H1 (cell line): ENCODE results near the gene PPM1F. TPM values are rescaled to one million over a fixed set of nuclear protein-coding genes. Genes with fewer than 3 reads are reported as not detected.

Source experiments
- CTCF ChIA-PET: fragments of 300-600 bp; sonication (Branson Sonifier 250); formaldehyde crosslinking; loops from one replicate; lab custom pipeline; 2021; ENCODE audit not compliant: partially characterized antibody; lab: Charles Lee
- POLR2A ChIA-PET: fragments of 300-600 bp; sonication (Branson Sonifier 250); formaldehyde crosslinking; loops from one replicate; lab custom pipeline; 2021; ENCODE audit warnings: inconsistent platforms; ENCODE audit not compliant: partially characterized antibody; lab: Charles Lee
- DNase-seq, 2 experiments: peaks; one replicate each; pipeline versions ENCODE4 v3.0.0 to v3.0.0-alpha.2; 2010 to 2022; ENCODE audit warnings: low spot score in 2 of 2, low read depth in 1 of 2, mixed read lengths in 1 of 2
- FAIRE-seq: peaks from 2 replicates; lab custom pipeline; 2011; peaks lifted over from hg19 to GRCh38; lab: Jason Lieb, UNC
- H2AFZ ChIP-seq: 2 replicates; pipeline ENCODE4 v1.8.1; 2012; ENCODE audit warnings: low read length, inconsistent platforms
- H2AK5ac ChIP-seq: 2 replicates; pipeline ENCODE4 v1.6.1; 2013; ENCODE audit warnings: low read depth, low read length
- H2BK120ac ChIP-seq: replicated peaks from 2 replicates; pipeline ENCODE3; 2013; ENCODE audit warnings: low read depth, low read length, inconsistent platforms
- H2BK12ac ChIP-seq: 2 replicates; pipeline ENCODE4 v1.6.1; 2013; ENCODE audit warnings: low read depth, low read length
- H2BK15ac ChIP-seq: 2 replicates; pipeline ENCODE4 v1.6.1; 2013; ENCODE audit warnings: low read length
- H2BK20ac ChIP-seq: 2 replicates; pipeline ENCODE4 v1.6.1; 2013; ENCODE audit warnings: low read length
- H2BK5ac ChIP-seq: 2 replicates; pipeline ENCODE4 v1.6.1; 2013; ENCODE audit warnings: low read depth, low read length
- H3K14ac ChIP-seq: 2 replicates; pipeline ENCODE4 v1.6.1; 2013; ENCODE audit warnings: inconsistent platforms; ENCODE audit not compliant: insufficient read length
- H3K18ac ChIP-seq: 2 replicates; pipeline ENCODE4 v1.6.1; 2013; ENCODE audit warnings: low read length; ENCODE audit errors: extremely low read depth
- H3K23ac ChIP-seq: 2 replicates; pipeline ENCODE4 v1.6.1; 2013; ENCODE audit warnings: inconsistent platforms; ENCODE audit not compliant: insufficient read length
- H3K23me2 ChIP-seq: 2 replicates; pipeline ENCODE4 v1.6.1; 2013; ENCODE audit warnings: low read depth, low read length
- H3K27ac ChIP-seq: 2 replicates; pipeline ENCODE4 v1.6.1; 2011; ENCODE audit warnings: low read depth, low read length, inconsistent platforms
- H3K27me3 ChIP-seq, 4 experiments: replicated peaks in 1 of 4; 1 replicate in 1 of 4; 2 replicates in 3 of 4; pipeline versions ENCODE4 v1.6.1 to v1.8.1; 2011 to 2013; ENCODE audit warnings: low read length in 3 of 4, mild to moderate bottlenecking in 3 of 4, inconsistent platforms in 2 of 4, mixed read lengths in 2 of 4, moderate library complexity in 1 of 4; ENCODE audit not compliant: control insufficient read depth in 3 of 4, insufficient read depth in 3 of 4; ENCODE audit errors: extremely low read depth in 1 of 4
- H3K36me3 ChIP-seq, 4 experiments: 2 replicates each; pipeline versions ENCODE4 v1.6.1 to v1.8.1; 2011 to 2013; ENCODE audit warnings: mild to moderate bottlenecking in 4 of 4, low read length in 3 of 4, moderate library complexity in 2 of 4, control low read depth in 1 of 4, inconsistent platforms in 1 of 4; ENCODE audit not compliant: insufficient read depth in 4 of 4, control insufficient read depth in 2 of 4
- H3K4ac ChIP-seq: replicated peaks from 2 replicates; pipeline ENCODE3; 2013; ENCODE audit warnings: low read length, low read depth, mixed read lengths, inconsistent platforms; ENCODE audit not compliant: insufficient read length
- H3K4me1 ChIP-seq, 4 experiments: replicated peaks in 1 of 4; 1 replicate in 1 of 4; 2 replicates in 3 of 4; pipeline versions ENCODE4 v1.6.1 to v1.8.1; 2011 to 2013; ENCODE audit warnings: low read length in 3 of 4, inconsistent platforms in 2 of 4, mixed read lengths in 1 of 4; ENCODE audit not compliant: insufficient read depth in 4 of 4, control insufficient read depth in 3 of 4
- H3K4me2 ChIP-seq, 2 experiments: 2 replicates each; pipeline versions ENCODE4 v1.6.1 to v1.8.1; 2011 to 2013; ENCODE audit warnings: low read depth in 2 of 2, low read length in 2 of 2, control low read depth in 1 of 2, inconsistent platforms in 1 of 2, mild to moderate bottlenecking in 1 of 2; ENCODE audit not compliant: insufficient read depth in 1 of 2
- H3K4me3 ChIP-seq, 4 experiments: fragments of 200-600, 300-600 bp in 1 of 4; sonication (generic), shearing (Covaris generic), sonication (Bioruptor Twin) in 1 of 4; 2 replicates each; pipeline versions ENCODE4 v1.5.1 to v1.8.1; 2011 to 2016; ENCODE audit warnings: low read length in 4 of 4, low read depth in 3 of 4, control low read depth in 2 of 4, inconsistent platforms in 2 of 4, mild to moderate bottlenecking in 2 of 4, mixed read lengths in 1 of 4, moderate library complexity in 1 of 4; ENCODE audit not compliant: insufficient read depth in 2 of 4; ENCODE audit errors: extremely low read depth in 1 of 4
- H3K56ac ChIP-seq: replicated peaks from 2 replicates; pipeline ENCODE3; 2013; ENCODE audit warnings: low read depth, mild to moderate bottlenecking, mixed read lengths, low read length, inconsistent platforms; ENCODE audit not compliant: insufficient read length
- H3K79me1 ChIP-seq: 2 replicates; pipeline ENCODE4 v1.6.1; 2013; ENCODE audit warnings: low read depth, low read length, control low read depth
- H3K79me2 ChIP-seq, 2 experiments: 2 replicates each; pipeline versions ENCODE4 v1.6.1 to v1.8.1; 2012 to 2013; ENCODE audit warnings: low read length in 2 of 2, mild to moderate bottlenecking in 2 of 2, inconsistent platforms in 1 of 2; ENCODE audit not compliant: insufficient read depth in 2 of 2, control insufficient read depth in 1 of 2
- H3K9ac ChIP-seq, 4 experiments: replicated peaks in 1 of 4; 1 replicate in 1 of 4; 2 replicates in 3 of 4; pipeline versions ENCODE4 v1.6.1 to v1.8.1; 2011 to 2013; ENCODE audit warnings: low read depth in 3 of 4, low read length in 3 of 4, control low read depth in 2 of 4, mild to moderate bottlenecking in 2 of 4, moderate library complexity in 2 of 4, inconsistent platforms in 1 of 4; ENCODE audit errors: extremely low read depth in 1 of 4
- H3K9me3 ChIP-seq, 2 experiments: 2 replicates each; pipeline versions ENCODE4 v1.6.1 to v1.8.1; 2012 to 2013; ENCODE audit warnings: mild to moderate bottlenecking in 2 of 2, moderate library complexity in 2 of 2, control low read depth in 1 of 2, inconsistent platforms in 1 of 2, low read depth in 1 of 2, low read length in 1 of 2, mixed read lengths in 1 of 2; ENCODE audit not compliant: insufficient read depth in 2 of 2
- H4K20me1 ChIP-seq, 2 experiments: replicated peaks in 1 of 2; 2 replicates each; pipeline versions ENCODE3 to v1.8.1; 2011 to 2013; ENCODE audit warnings: inconsistent platforms in 2 of 2, low read length in 2 of 2, mild to moderate bottlenecking in 1 of 2; ENCODE audit not compliant: insufficient read depth in 2 of 2, control insufficient read depth in 1 of 2
- H4K5ac ChIP-seq: 2 replicates; pipeline ENCODE4 v1.6.1; 2013; ENCODE audit warnings: low read length, low read depth, mixed read lengths, inconsistent platforms; ENCODE audit not compliant: insufficient read length
- H4K8ac ChIP-seq: 2 replicates; pipeline ENCODE4 v1.8.0; 2013; ENCODE audit warnings: mild to moderate bottlenecking, moderate library complexity, low read length, inconsistent platforms; ENCODE audit not compliant: insufficient read depth; ENCODE audit errors: extremely low read depth
- H4K91ac ChIP-seq: replicated peaks from 2 replicates; pipeline ENCODE3; 2013; ENCODE audit warnings: low read length, mixed read lengths, inconsistent platforms; ENCODE audit not compliant: insufficient read length
- KDM5A ChIP-seq: fragments of 200-600 bp; IDR thresholded peaks from 2 replicates; pipeline ENCODE4 v1.7.1; 2012; ENCODE audit warnings: mild to moderate bottlenecking, low read length, inconsistent platforms, mixed read lengths
- WGBS, 2 experiments: shearing (Covaris generic) in 1 of 2; methylation state at CpG; one replicate each; pipeline versions ENCODE4 v1.1.6 to v1.1.7; 2013 to 2015; ENCODE audit warnings: low lambda C conversion rate in 2 of 2, mixed read lengths in 2 of 2, inconsistent platforms in 1 of 2, low coverage in 1 of 2, missing lambda C conversion rate in 1 of 2; ENCODE audit not compliant: insufficient replicate concordance in 2 of 2, insufficient coverage in 1 of 2, insufficient read length in 1 of 2; ENCODE audit errors: extremely low coverage in 1 of 2, missing lambda C conversion rate in 1 of 2; 5-methylcytosine and 5-hydroxymethylcytosine counted together
- polyA plus RNA-seq, 7 experiments: library from polyadenylated mRNA; depleted of rRNA in 3 of 7; stranded (reverse) in 5 of 7; unstranded in 2 of 7; fragments of >200 nt in 5 of 7; fragments of 200-250 nt in 2 of 7; gene quantifications; 1 replicate in 5 of 7; 2 replicates in 1 of 7; 4 replicates in 1 of 7; pipeline versions ENCODE4 v1.2.1 to v1.2.3, GENCODE V29; 2011 to 2013; ENCODE audit warnings: missing spikeins in 2 of 7, mixed read lengths in 2 of 7
- total RNA-seq: library from RNA; stranded (reverse); fragmentation: NEBNext Ultra II Directional; extraction: Animal tissue kit (Norgen Biotek cat#: 25700); gene quantifications from 2 replicates; pipeline ENCODE4 v1.2.1, GENCODE V29; 2021

The PPM1F gene
- total and polyA plus RNA-seq, 2 of the 8 experiments (the other 6 are each of a cell fraction or from before 2014, with no cell fraction given): 12.4 to 22.8 TPM

DNA sequence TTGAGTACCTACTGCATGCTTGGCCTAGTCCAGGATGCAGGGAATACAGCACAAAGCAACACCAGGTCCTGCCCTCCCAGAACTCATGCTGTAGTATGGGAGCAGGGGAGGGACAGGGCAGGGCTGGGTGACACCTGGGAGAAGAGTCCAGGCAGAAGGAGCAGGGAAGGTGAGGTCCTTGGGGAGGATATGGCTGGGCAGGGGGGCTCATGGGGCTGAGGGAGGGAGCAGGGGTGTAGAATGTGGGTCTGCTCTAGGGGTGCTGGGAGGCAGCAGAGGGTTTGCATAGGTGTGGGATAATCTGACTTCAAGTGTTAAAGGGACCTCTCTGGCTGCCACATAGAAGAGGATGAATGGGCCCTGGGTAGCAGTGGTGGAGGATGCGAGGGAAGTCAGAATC is 25.2 kb upstream of the PPM1F start:
- Histone ChIP-seq H3K23ac (no peak overlapping the region), H3K56ac (no peak overlapping the region), H2BK120ac (no peak overlapping the region), H3K4ac (no peak overlapping the region), H2BK12ac (no peak overlapping the region), H2AK5ac (no peak overlapping the region), H4K20me1 (peaks cover 6 to 32% of the 10 kb centered on the region in 2 experiments), H3K27ac (no peak overlapping the region), H3K9me3 (no peaks in the 10 kb centered on the region), H2AFZ (no peak overlapping the region), H4K91ac (no peak overlapping the region), H4K8ac (no peak overlapping the region), H3K23me2 (0 out of 2 replicates have a peak, but pooled peaks cover 3% of the 10 kb centered on the region), H3K27me3 (peaks cover 0 to 7% (median 0%) of the 10 kb centered on the region in 4 experiments; a peak in 2 of 7 replicates), H3K4me1 (peaks cover 0 to 2% (median 0%) of the 10 kb centered on the region in 4 experiments; a peak in 2 of 7 replicates), H2BK15ac (no peak overlapping the region), H3K9ac (no peak overlapping the region), H2BK20ac (no peak overlapping the region), H2BK5ac (no peak overlapping the region), H3K14ac (no peak overlapping the region), H3K79me2 (peaks cover 0 to 11% of the 10 kb centered on the region in 2 experiments), H4K5ac (no peak overlapping the region), H3K4me3 (no peak overlapping the region), H3K4me2 (no peak overlapping the region), H3K18ac (no peak overlapping the region), H3K79me1 (peaks cover 15% of the 10 kb centered on the region), H3K36me3 (peaks cover 7 to 19% (median 11%) of the 10 kb centered on the region in 4 experiments; a peak in 6 of 8 replicates)
- POLR2A ChIA-PET: interaction anchor here (0.7 to 1.9 kb wide), 5 partner anchors 8 to 17 kb away, joined by 3 to 4 read pairs (median 3); no protein-coding TSS in a partner anchor
- DNase-seq (no peak), FAIRE-seq (no peak)
- no peak for TF ChIP-seq KDM5A
- WGBS, 2 experiments: 86% methylated on average over 1 of the region's 1 CpG; no CpG with 5 or more reads in 1 of the 2 experiments
- CTCF ChIA-PET: interaction anchor here (1.0 kb wide), 1 partner anchor 10 kb away, joined by 3 read pairs; no protein-coding TSS in a partner anchor
